Breast epithelium (tissue), 3 donors: ENCODE results near the gene NR5A1.

Experiments used
- POLR2A ChIP-seq: fragments of 450-650 bp; IDR thresholded peaks from one replicate; pipeline ENCODE4 v1.6.1; 2016; ENCODE audit warnings: antibody characterized with exemption, mild to moderate bottlenecking, moderate library complexity
- POLR2AphosphoS5 ChIP-seq, 3 donors: sonication (generic); formaldehyde crosslinking; IDR thresholded peaks; one replicate each; pipeline ENCODE4 v1.6.1; 2017; ENCODE audit warnings: antibody characterized with exemption in 3 of 3
- TF ChIP-seq, protein P1 (sequence below), 3 donors: fragments of 450-650 bp; IDR thresholded peaks; one replicate each; pipeline ENCODE4 v1.5.1; 2016 to 2017; ENCODE audit warnings: antibody characterized with exemption in 3 of 3, mild to moderate bottlenecking in 3 of 3, moderate library complexity in 3 of 3

DNA sequence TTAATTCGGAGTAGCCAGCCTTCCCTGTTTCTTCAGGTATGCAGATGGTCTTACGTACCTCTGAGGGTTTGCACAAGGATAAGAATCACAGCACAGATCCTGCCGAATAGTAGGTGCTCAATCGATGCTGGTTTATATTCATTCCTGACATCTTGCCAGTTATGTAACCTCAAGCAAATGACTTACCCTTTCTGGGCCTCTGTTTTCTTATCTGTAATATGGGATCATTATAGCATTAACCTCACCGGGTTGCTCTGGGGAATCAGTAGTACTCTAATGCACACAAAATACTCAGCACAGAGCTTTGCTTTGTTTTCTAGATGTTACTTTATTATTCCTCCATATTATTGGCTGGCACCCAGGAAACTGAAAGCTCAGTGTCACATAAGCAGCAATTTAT is 7.7 kb upstream of the NR5A1 start:
- TF ChIP-seq, protein P1, sequence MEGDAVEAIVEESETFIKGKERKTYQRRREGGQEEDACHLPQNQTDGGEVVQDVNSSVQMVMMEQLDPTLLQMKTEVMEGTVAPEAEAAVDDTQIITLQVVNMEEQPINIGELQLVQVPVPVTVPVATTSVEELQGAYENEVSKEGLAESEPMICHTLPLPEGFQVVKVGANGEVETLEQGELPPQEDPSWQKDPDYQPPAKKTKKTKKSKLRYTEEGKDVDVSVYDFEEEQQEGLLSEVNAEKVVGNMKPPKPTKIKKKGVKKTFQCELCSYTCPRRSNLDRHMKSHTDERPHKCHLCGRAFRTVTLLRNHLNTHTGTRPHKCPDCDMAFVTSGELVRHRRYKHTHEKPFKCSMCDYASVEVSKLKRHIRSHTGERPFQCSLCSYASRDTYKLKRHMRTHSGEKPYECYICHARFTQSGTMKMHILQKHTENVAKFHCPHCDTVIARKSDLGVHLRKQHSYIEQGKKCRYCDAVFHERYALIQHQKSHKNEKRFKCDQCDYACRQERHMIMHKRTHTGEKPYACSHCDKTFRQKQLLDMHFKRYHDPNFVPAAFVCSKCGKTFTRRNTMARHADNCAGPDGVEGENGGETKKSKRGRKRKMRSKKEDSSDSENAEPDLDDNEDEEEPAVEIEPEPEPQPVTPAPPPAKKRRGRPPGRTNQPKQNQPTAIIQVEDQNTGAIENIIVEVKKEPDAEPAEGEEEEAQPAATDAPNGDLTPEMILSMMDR (IDR thresholded peaks at IDR 0.05) = no peak
- TF ChIP-seq POLR2A = no peak
- TF ChIP-seq POLR2AphosphoS5 (IDR thresholded peaks at IDR 0.05) = no peak
